Astrocyte (in vitro differentiated cells and primary cell): ENCODE results near the gene TMEM165. TPM values are rescaled to one million over a fixed set of nuclear protein-coding genes. Genes with fewer than 3 reads are reported as not detected.

Experiments used
- DNase-seq: peaks from one replicate; pipeline ENCODE4 v3.0.0-alpha.2; 2010; ENCODE audit warnings: low read depth
- FAIRE-seq: peaks from 2 replicates; lab custom pipeline; 2011; peaks lifted over from hg19 to GRCh38; lab: Jason Lieb, UNC
- H2AFZ ChIP-seq: 2 replicates; pipeline ENCODE4 v1.6.0; 2012; ENCODE audit warnings: low read depth, low read length, inconsistent platforms
- H3K27ac ChIP-seq: 2 replicates; pipeline ENCODE4 v1.5.1; 2011; ENCODE audit warnings: low read depth, low read length, inconsistent platforms
- H3K27me3 ChIP-seq: 2 replicates; pipeline ENCODE4 v1.6.0; 2011; ENCODE audit warnings: low read length, inconsistent platforms; ENCODE audit not compliant: insufficient read depth
- H3K36me3 ChIP-seq: 2 replicates; pipeline ENCODE4 v1.5.1; 2011; ENCODE audit warnings: low read length, inconsistent platforms; ENCODE audit not compliant: insufficient read depth
- H3K4me1 ChIP-seq: 2 replicates; pipeline ENCODE4 v1.5.1; 2011; ENCODE audit warnings: low read length, inconsistent platforms; ENCODE audit not compliant: insufficient read depth
- H3K4me2 ChIP-seq: 2 replicates; pipeline ENCODE4 v1.6.0; 2012; ENCODE audit warnings: low read length, inconsistent platforms
- H3K4me3 ChIP-seq: 2 replicates; pipeline ENCODE4 v1.5.1; 2011; ENCODE audit warnings: low read depth, mild to moderate bottlenecking, low read length, inconsistent platforms; ENCODE audit not compliant: insufficient read depth
- H3K79me2 ChIP-seq: 2 replicates; pipeline ENCODE4 v1.6.0; 2012; ENCODE audit warnings: mild to moderate bottlenecking, low read length, inconsistent platforms; ENCODE audit not compliant: insufficient read depth
- H3K9ac ChIP-seq: 2 replicates; pipeline ENCODE4 v1.6.0; 2012; ENCODE audit warnings: mild to moderate bottlenecking, low read length, inconsistent platforms
- H3K9me3 ChIP-seq: 2 replicates; pipeline ENCODE4 v1.5.1; 2012; ENCODE audit warnings: low read depth, mild to moderate bottlenecking, low read length, inconsistent platforms; ENCODE audit not compliant: insufficient read depth
- H4K20me1 ChIP-seq: 2 replicates; pipeline ENCODE4 v1.6.0; 2012; ENCODE audit warnings: low read length, inconsistent platforms; ENCODE audit not compliant: insufficient read depth
- H3K27ac Mint-ChIP-seq: one replicate; pipeline ENCODE4 v1.8.0; 2021; ENCODE audit warnings: mild to moderate bottlenecking, mixed read lengths; ENCODE audit not compliant: unreplicated experiment
- H3K27me3 Mint-ChIP-seq: one replicate; pipeline ENCODE4 v1.8.0; 2021; ENCODE audit warnings: low read depth, mixed read lengths; ENCODE audit not compliant: unreplicated experiment
- H3K36me3 Mint-ChIP-seq: one replicate; pipeline ENCODE4 v1.8.0; 2021; ENCODE audit warnings: low read depth, mixed read lengths; ENCODE audit not compliant: unreplicated experiment
- H3K4me1 Mint-ChIP-seq: one replicate; pipeline ENCODE4 v1.8.0; 2021; ENCODE audit warnings: low read depth, mixed read lengths; ENCODE audit not compliant: unreplicated experiment
- H3K4me3 Mint-ChIP-seq: one replicate; pipeline ENCODE4 v1.8.0; 2021; ENCODE audit warnings: mild to moderate bottlenecking, moderate library complexity, mixed read lengths; ENCODE audit not compliant: unreplicated experiment
- H3K9me3 Mint-ChIP-seq: one replicate; pipeline ENCODE4 v1.8.0; 2021; ENCODE audit warnings: mild to moderate bottlenecking, mixed read lengths; ENCODE audit not compliant: unreplicated experiment
- EZH2 ChIP-seq: IDR thresholded peaks from 2 replicates; pipeline ENCODE4 v1.6.1; 2012; ENCODE audit warnings: mild to moderate bottlenecking, low read length, inconsistent platforms; ENCODE audit not compliant: insufficient read depth
- total RNA-seq: library from RNA; stranded (reverse); gene quantifications from 2 replicates; pipeline ENCODE4 v1.2.1, GENCODE V29; 2021
- TF ChIP-seq, protein P1 (sequence below): IDR thresholded peaks from 2 replicates; pipeline ENCODE4 v1.5.1; 2011; ENCODE audit warnings: low read depth, mild to moderate bottlenecking, inconsistent platforms, low read length, moderate library complexity; ENCODE audit not compliant: insufficient read depth

TMEM165 gene
- total RNA-seq, 1 donor from 2014 or later, result 130 TPM

DNA sequence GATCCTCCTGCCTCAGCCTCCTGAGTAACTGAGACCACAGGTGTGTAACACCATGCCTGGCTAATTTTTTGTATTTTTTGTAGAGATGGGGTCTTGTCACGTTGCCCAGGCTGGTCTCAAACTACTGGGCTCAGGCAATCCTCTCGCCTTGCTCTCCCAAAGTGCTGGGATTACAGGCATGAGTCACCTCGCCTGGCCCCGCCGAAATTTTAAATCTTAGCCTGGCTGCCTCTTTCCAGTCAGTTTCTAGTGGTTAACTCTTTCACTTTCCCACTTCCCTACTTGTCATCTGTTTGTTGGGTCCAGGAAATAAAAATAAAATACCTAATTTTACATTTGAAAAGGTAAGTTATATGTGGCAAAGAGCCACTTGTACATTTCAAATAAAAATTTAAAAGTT is 62.4 kb downstream of the TMEM165 start:
- Histone ChIP-seq H2AFZ (no peak overlapping the region), H3K9me3 (no peaks in the 10 kb centered on the region), H4K20me1 (no peaks in the 10 kb centered on the region), H3K9ac (no peak overlapping the region), H3K4me1 (peaks cover 4% of the 10 kb centered on the region), H3K36me3 (peaks cover 2% of the 10 kb centered on the region), H3K27me3 (no peaks in the 10 kb centered on the region), H3K4me3 (no peak overlapping the region), H3K27ac (peak overlapping the region; percentile 40), H3K79me2 (no peaks in the 10 kb centered on the region), H3K4me2 (peak overlapping the region; percentile 62)
- FAIRE-seq, result no peak
- TF ChIP-seq, protein P1, sequence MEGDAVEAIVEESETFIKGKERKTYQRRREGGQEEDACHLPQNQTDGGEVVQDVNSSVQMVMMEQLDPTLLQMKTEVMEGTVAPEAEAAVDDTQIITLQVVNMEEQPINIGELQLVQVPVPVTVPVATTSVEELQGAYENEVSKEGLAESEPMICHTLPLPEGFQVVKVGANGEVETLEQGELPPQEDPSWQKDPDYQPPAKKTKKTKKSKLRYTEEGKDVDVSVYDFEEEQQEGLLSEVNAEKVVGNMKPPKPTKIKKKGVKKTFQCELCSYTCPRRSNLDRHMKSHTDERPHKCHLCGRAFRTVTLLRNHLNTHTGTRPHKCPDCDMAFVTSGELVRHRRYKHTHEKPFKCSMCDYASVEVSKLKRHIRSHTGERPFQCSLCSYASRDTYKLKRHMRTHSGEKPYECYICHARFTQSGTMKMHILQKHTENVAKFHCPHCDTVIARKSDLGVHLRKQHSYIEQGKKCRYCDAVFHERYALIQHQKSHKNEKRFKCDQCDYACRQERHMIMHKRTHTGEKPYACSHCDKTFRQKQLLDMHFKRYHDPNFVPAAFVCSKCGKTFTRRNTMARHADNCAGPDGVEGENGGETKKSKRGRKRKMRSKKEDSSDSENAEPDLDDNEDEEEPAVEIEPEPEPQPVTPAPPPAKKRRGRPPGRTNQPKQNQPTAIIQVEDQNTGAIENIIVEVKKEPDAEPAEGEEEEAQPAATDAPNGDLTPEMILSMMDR, result no peak
- TF ChIP-seq EZH2, result no peak
- no peaks in the 10 kb centered on the region for H3K27me3 Mint-ChIP-seq
- no peaks in the 10 kb centered on the region for H3K9me3 Mint-ChIP-seq
- H3K36me3 Mint-ChIP-seq, result peaks cover 8% of the 10 kb centered on the region
- DNase-seq, result peak; percentile 30
- no peaks in the 10 kb centered on the region for H3K4me1 Mint-ChIP-seq
- no peak overlapping the region for H3K27ac Mint-ChIP-seq
- no peak overlapping the region for H3K4me3 Mint-ChIP-seq

DNA sequence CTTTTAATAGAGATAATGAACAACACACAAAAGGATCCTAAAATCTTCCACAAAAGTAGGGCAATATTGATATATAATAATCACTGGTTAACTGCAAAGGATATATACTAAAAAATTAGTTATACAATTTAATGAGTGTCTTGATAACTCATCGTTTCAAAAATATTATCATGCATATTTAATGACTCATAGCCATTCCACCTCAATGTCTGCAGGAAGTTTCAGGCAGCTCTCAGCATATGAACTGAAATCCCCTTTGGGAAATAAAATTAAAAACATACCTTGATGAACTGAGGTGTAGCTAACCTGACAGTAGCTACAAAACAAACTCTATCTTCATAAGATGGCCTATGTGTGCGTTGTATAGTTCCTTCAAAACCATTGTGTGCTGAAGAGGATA is 62.9 kb downstream of the TMEM165 start:
- peaks cover 8% of the 10 kb centered on the region for H3K36me3 Mint-ChIP-seq
- Histone ChIP-seq H4K20me1 (no peaks in the 10 kb centered on the region), H3K36me3 (peaks cover 2% of the 10 kb centered on the region), H2AFZ (no peak overlapping the region), H3K4me1 (peaks cover 4% of the 10 kb centered on the region), H3K9ac (no peak overlapping the region), H3K4me3 (no peak overlapping the region), H3K9me3 (no peaks in the 10 kb centered on the region), H3K27ac (peak overlapping the region; percentile 40), H3K4me2 (peak overlapping the region; percentile 62), H3K27me3 (no peaks in the 10 kb centered on the region), H3K79me2 (no peaks in the 10 kb centered on the region)
- DNase-seq, result no peak
- TF ChIP-seq EZH2, result no peak
- no peaks in the 10 kb centered on the region for H3K4me1 Mint-ChIP-seq
- FAIRE-seq, result no peak
- H3K4me3 Mint-ChIP-seq, result no peak overlapping the region
- H3K27me3 Mint-ChIP-seq, result no peaks in the 10 kb centered on the region
- H3K9me3 Mint-ChIP-seq, result no peaks in the 10 kb centered on the region
- H3K27ac Mint-ChIP-seq, result no peak overlapping the region

DNA sequence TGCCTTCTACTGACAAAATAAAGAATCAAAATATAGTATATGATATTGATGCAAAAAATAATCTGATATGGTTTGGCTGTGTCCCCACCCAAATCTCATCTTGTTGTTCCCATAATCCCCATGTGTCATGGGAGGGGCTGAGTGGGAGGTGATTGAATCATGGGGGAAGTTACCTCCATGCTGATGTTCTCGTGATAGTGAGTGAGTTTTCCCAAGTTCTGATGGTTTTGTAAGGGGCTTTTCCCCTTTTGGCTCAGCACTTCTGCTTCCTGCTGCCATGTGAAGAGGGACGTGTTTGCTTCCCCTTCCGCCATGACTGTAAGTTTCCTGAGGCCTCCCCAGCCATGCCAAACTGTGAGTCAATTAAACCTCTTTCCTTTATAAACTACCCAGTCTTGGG is 70.2 kb downstream of the TMEM165 start:
- H3K27ac Mint-ChIP-seq, result no peak overlapping the region
- H4K20me1 ChIP-seq, result no peaks in the 10 kb centered on the region
- TF ChIP-seq, protein P1, result no peak
- no peak for TF ChIP-seq EZH2
- no peak overlapping the region for H3K27ac ChIP-seq
- no peaks in the 10 kb centered on the region for H3K27me3 ChIP-seq
- no peak overlapping the region for H2AFZ ChIP-seq
- no peak overlapping the region for H3K4me3 ChIP-seq
- no peak overlapping the region for H3K4me3 Mint-ChIP-seq
- no peaks in the 10 kb centered on the region for H3K9me3 Mint-ChIP-seq
- no peak overlapping the region for H3K9ac ChIP-seq
- H3K36me3 Mint-ChIP-seq, result peaks cover 12% of the 10 kb centered on the region
- no peaks in the 10 kb centered on the region for H3K27me3 Mint-ChIP-seq
- no peaks in the 10 kb centered on the region for H3K79me2 ChIP-seq
- H3K9me3 ChIP-seq, result no peaks in the 10 kb centered on the region
- FAIRE-seq (no peak), DNase-seq (no peak)
- peaks cover 4% of the 10 kb centered on the region for H3K4me1 Mint-ChIP-seq
- peaks cover 4% of the 10 kb centered on the region for H3K36me3 ChIP-seq
- H3K4me2 ChIP-seq, result no peak overlapping the region
- H3K4me1 ChIP-seq, result no peaks in the 10 kb centered on the region
